HG03354 (cell line): Measurements from ENCODE around the gene KCNG2.
A peak's percentile ranks its signal among the peaks of the same experiment; 100 is the strongest.

Experiments
- ATAC-seq: cut with Tn5 transposase; IDR thresholded peaks from one replicate; pipeline ENCODE4 v1.9.1; 2021; ENCODE audit warnings: mild to moderate bottlenecking; ENCODE audit not compliant: unreplicated experiment, poor library complexity, severe bottlenecking

The KCNG2 gene

DNA sequence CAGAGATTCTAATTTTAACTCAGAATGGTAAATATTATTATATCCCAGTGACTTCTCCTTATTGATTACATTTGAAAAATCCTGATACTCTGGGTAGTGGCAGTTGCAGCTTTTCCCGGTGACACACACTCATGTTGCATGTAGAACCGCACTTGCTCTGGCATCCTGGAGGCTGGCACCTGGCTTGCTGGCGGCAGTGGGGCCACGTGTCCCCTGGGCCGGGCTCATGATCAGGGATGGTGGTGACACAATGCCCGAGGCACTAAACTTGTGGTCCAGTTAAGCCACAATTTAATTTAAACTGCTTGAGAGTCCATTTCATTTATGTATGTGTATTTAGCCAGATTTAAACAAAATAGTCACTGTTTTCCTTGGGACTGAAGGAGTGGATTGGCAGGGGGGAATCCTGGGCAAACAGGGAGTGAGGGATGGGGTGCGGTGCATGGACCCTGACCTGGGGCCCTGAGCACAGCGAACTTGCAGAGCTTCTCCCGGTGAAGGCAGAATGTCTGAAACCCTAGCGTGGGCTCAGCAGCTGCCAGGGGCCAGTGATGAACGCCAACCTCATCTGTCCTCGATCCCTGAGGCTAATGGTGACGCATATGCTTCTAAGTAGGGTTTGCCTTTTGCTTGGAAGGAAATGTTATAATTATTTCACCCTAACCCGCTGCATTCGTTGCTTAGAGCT, 50.0 kb downstream of the KCNG2 start:
- no peak for ATAC-seq

DNA sequence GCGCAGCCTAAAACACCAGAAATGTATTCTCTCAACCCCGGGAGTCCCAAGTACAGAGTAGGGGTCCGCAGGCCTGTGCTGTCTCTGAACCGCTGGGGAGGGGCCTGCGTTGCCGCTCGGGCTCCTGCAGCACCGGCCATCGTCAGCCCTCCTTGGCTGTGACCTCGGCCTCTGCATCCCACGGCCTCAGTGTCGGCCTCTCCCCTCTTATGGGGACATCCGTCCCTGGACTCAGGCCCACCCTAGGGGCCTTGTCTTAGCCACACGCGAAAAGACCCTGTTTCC, 50.5 kb downstream of the KCNG2 start:
- no peak for ATAC-seq

DNA sequence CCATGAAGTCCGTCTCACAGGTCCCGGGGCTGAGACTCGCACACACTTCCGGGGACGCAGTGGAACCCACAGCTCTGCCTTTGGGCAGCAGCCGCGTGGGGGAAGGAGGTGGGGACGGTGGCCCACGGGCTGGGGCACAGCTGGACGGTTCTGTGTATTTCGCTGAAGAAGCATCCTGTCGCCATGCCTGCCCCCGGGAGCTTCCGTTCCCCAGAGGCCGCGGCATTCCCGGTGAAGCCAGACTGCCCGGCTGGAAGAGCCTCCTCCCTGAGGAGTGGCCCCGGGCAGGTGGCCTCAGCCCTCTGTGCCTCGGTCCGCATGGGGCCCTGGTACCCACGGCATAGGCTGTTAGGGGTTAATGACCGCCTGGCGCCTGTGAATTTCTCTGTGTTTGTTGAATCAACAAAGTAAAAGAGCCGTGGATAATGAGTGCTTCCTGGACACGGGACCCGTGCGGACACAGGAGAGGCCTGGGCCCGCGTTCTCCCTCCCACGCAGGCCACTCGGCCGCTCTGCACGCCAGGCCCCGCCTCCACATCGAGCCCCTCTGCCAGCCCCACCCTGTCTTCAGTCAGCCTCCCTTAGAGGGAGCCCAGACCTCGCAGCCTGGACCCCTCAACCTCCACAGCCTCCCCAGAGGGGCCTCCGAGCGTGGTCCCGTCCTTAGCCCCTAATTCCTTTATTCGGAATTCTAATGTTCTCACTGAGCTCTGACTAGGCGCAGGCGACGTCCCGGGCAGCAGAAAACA, 51.0 kb downstream of the KCNG2 start:
- ATAC-seq, result no peak

DNA sequence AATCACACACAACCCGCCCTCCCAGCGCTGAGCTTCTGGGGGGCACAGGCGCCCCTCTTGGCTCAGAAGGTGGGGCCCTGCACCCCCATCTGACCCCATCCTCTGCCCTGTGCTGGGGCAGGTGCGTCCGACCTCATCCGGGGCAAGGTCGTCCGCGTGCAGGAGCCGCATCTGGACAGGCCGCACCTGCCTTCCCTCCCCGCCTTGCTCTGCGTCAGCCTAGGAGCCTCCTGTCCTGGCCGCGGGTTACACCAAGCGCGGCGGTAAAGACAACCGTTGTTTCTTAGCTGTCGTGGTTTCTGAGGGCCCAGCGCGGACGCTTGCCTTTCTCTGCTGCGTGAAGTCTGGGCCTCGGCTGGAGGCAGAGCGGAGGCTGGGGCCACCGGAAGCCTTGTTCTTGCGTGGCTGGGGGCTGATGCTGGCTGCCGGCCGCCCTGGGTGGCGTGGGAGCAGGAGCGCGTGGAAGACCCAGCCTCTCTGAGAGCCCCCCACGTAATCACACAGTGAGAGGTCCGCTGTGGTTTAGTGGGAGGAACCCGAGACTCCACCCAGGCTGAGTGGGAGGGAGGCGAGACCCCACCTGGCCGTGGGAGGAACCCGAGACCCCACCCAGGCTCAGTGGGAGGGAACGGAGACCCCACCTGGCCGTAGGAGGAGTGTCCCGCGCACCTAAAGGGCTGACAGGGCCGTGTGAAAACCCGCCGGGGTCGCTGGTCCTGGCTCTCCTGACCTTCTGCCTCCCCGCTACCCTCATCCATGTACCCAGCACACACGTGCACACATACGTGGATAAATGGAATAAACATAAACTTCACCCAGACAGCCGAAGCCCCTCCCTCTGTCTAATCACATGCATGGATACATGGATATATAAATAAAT, 51.8 kb downstream of the KCNG2 start:
- no peak for ATAC-seq

DNA sequence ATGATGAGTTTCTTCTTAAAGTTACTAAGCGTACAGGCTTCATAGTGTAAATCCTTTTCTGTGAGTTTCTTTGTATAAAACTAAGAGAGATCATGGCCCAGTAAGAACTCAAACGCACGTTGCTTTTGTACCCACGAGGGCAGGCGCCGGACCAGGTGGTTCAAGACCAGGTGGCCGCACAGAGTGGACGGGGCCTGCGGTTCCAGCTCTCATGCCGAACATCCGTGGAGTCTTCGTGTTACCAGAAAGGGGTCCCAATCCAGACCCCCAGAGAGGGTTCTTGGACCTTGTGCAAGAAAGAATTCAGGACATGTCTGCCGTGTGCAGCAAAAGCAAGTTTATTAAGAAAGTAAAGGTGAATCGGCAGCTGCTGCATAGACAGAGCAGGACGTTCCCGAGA, 53.0 kb downstream of the KCNG2 start:
- ATAC-seq, result no peak

DNA sequence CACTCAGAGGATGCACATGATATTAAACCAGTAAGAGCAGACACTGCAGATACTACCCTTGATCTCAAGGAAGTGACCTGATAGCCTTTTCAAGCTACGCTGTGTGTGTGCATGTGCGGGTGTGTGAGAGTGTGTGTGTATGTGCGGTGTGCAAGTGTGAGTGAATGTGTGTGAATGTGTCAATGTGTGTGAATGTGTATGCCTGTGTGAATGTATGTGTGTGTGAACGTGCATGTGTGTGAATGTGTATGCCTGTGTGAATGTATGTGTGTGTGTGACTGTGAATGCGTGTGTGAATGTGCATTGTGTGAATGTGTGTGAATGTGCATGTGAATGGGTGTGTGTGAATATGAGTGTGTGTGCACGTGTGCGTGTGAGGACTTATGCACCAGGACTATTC, 53.8 kb downstream of the KCNG2 start:
- ATAC-seq, result no peak

DNA sequence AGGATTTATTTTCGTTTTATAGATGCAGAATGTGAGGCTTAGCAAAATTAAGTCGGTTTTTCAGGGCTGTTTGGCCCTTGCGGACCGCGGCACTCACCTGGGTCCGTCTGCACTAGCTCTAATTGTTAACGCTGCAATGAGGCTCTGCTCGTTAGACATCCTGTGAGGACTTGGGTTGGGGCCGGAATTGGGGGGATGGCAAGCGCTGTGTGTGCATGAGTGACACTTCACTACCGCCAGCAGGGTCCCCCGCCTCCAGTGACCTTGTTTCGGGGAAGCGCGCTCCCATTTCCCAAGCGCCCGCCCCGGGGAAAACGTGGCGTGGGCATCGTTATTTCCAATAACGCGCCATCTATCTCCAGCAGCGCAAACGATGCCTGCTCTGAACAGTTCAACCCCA, 54.2 kb downstream of the KCNG2 start:
- ATAC-seq, result no peak

DNA sequence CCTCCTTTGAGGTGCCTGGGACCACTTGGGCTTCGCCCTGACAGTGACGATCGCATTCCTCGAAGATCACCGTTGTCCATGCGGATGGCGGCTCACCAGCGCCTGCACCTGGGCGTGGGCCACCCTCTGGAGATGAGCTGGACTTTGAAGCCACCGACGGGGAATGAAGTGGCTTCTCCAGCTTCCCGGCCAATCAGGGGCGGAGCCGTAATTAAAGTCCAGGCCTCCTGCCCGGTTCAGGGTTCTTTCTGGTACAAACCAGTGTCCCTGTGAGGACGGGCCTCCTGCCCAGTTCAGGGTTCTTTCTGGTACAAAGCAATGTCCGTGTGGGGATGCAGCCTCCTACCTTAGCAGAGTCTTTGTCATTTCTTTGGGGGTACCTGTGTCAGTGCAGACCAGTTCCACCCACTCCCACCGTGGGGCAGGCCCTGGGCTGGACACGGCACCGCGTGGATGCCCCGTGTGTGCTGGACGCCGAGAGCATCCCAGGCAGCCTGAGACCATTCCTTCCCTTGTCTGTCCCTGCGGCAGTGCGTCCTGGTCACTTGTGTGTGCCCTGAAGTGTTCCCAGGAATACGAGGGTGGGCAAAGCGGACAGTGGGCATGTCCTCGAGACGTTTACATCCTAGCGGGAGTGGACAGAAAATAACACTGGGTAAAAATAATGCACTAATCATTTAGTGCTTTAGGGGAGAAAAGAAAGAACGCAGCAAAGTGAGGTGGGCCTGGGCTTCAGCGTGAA, 55.0 kb downstream of the KCNG2 start:
- ATAC-seq, result no peak

DNA sequence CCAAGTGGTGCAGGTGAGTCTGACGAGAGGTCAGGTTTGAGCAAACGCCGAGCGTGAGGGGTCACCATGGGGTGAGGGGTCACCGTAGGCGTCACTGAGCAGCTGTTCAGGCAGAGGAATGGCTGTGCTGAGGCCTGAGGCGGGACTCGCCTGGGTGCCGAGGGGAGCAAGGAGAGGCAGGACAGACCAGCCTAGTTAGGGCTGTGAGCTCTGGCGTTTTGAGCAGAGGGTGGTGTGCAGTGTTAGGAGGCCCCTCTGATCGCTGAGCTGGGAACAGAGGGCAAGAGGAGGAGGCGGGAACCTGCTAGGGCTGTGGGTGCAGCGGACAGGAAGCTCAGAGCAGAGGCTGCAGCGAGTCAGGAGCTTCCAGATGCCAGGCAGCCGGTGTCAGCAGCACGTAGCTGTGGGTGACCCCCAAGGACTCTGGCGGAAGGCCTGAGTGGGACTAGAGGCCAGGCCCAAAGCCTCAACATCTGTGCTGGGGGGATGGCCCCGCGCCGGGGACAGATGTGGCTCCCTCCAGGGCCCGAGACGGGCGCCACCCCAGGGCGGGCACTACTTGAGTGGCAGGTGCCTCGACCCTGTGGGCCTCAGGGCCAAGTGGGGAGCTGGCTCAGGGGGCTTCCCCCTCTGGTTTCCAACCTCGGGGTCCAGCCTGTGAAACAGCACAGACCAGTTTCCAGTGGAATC, 55.7 kb downstream of the KCNG2 start:
- no peak for ATAC-seq

DNA sequence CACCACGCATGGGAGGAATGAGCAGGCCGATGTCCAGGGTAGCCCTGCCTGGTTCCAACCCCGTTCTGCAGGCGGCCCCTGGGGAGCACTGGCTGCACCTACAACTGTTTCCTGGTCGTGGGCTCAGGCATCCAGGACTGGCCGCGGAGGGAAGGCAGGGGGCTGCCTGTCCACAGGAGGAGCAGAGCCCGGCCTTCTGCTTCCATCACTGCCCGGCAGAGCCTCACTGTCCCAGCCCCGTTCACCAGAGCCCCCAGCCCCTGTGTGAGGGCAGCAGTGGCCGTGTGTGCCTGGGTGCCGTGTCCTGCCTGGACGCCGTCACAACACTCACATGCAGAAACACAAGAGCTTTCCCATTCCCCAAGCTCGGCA, 56.2 kb downstream of the KCNG2 start:
- ATAC-seq, result no peak

DNA sequence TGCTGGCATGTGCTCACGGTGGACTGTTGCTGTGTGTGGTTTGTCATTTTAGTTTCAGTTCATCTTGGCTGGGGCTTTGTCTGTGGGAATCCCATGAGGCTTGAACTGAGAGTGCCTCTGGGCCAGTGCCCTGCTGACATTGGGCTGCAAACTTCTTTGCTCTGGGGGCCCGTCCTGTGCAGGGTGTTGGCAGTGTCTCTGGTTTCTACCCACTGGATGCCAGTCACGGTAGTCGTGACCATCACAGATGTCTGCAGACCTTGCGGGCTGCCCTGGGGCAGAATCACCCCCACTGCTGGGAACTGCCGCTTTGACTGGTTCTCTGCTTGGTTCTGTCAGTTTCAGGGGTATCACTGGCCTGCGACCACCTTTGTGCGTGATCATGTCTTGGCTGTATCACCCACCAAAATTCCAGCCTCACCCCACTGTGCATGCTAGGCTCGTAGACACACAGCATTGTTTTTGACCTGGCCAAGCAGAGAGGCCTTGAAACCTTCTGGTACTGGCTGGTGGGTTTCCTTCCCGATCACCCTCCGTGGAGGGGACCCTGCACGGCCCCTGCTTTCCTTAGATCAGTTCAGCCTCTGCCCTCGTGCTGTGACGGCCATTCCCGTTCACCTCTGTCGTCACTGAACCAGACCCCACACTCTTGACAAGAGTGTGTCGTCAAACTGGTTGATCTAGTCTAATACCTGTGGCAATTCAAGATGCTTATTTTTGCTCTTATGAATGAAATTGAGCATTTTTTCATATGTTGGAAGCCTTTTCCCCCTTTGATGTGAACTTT, 57.6 kb downstream of the KCNG2 start:
- ATAC-seq, result peak; percentile 76

DNA sequence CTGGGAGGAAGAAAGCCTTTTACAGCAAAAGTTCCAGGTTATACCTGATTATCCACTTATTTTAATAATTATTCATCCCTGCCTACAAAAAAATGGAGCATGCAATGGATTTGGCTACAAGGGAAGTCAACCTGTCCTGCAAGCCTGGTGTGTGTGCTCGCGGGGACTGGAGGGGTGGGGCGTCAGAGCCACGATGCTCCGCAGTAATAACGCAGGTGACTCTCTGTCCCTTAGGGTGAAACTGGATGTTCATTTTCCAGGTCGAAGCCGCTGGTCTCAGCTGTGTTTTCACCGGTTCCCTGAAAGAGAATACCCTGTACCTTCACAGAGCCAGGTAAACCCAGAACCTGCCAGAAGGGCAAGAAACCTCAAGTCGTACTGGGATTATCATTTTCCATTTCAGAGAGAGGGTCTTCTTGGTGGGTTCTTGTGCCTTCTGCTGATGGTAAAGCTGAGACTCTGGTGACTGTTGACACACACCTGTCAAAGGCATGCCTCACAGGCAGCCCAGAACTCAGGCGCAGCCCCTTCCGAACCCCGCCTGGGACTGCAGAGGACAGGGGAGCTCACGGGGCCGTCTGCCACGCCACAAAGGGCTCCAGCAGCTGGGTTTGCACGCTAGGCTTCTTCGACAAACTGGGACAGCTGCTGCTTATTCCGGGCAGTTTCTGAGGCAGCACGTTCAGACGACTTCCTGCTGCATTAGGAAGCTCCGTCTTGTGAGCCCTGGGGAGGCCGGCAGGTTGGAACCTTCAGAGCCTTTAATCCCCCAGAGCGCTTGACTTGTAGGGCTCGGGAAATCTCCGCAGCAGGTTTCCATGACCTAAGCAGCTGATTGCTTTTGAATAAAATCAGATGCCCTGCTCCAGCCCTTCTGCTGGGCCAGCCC, 58.6 kb downstream of the KCNG2 start:
- ATAC-seq, result peak; percentile 67

DNA sequence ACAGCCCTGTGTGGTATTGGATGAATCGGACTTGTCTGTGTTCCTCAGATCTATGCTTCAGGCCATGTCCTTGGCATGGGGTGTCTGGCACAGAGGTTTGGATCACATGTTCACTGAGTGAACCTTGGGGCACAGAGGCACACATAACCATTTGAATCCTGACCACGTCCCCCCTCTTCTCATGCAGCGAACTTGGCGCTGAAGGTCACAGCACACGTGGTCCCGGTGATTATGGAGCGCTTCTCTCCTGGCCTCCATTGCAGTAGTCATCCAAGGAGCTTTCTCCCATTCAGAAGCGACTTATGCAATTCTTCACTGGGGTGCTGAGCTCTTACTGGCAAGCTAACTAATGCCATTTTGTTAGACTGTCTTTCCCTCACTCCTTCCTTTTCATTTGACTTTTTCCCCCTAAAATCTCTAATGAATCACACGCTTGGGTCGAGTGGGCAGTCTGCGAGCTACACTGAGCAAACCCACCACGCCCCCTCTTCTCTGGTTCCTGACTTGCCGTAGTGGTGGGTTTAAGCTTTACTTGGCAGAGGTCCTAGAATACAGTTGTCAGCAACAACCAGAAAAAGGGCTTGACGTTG, 59.4 kb downstream of the KCNG2 start:
- no peak for ATAC-seq

DNA sequence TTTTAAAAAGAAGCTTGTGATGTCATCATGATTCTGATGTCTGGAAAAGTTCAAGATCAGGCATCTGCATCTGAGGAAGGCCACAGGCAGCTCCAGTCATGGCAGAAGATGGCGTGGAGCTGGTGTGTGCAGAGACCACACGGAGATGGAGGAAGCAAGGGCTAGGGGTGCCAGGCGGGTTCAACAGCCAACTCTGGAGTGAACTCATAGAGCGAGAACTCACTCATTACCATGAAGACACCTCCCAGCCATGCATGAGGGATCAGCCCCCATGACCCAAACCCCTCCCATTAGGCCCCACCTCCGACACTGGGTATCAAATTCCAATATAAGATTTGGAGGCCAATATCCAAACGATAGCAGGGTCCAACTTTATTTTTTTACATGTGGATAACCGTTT, 61.6 kb downstream of the KCNG2 start:
- ATAC-seq, result no peak

DNA sequence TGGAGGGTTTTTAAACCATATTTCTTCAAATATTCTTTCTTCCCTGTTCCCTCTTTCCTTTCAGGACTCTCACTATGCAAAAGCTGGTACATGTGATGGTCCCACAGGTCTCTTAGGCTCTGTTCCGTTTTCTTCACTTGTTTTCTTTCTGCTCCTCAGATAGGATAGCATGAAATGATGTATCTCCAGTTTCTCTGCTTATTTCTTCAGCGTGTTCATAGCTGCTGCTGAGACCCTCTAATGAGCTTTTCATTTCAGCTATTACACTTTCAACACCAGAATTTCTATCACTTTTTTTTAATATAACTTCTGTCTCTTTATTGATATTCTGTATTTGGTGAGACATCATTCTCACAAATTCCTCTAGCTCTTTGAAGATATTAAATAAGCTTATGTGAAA, 63.9 kb downstream of the KCNG2 start:
- no peak for ATAC-seq

DNA sequence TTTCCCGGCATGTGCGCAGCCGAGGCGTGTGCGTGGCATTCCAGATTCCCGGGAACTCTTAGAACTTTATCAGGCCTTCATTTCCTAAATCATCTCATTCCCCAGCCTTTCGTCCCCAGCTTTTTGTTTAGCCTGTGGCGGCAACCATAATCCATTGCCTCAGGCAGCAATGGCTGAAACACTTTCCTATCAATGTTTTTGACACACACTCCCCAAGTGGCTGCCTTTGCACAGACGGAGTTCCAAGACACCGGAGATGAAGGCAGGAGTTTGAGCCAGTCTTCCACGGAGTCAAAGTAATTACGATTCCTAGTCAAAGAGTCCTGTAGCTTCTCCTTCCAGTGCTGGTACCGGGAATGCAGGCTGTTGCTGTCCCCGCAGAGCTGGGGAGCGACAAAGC, 64.8 kb downstream of the KCNG2 start:
- ATAC-seq, result no peak

DNA sequence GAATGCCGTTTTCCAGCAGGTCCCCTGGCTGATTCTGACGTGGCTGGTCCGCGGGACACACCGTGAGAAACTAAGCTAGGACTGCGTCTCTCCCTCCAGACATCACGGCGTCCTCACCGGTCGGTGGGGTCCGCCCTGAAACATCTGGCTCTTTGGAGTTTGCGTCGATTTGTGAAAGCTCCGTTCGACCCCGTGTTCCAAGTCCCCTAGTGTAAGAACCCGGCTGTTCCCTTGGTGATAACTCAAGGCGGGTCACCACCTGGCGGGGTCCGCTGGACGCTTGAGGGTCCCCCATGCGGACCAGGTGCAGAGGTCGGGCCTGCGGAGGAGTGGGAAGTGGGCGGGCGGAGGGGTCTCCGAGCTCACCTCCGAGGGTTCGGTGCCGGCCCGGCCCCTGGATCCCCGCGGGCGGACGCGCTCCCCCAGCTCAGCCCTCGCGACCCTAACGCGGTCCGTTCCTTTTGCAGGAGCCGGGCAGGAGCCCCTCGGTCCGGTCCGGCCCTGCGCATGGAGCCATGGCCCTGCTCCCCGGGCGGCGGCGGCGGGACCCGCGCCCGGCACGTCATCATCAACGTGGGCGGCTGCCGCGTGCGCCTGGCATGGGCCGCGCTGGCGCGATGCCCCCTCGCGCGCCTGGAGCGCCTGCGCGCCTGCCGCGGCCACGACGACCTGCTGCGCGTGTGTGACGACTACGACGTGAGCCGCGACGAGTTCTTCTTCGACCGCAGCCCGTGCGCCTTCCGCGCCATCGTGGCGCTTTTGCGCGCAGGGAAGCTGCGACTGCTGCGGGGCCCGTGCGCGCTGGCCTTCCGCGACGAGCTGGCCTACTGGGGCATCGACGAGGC, 65.6 kb downstream of the KCNG2 start:
- ATAC-seq, result no peak
